ENCODE data around the gene KRTAP9-4.
"Not testable (repeated sequence)": the region's sequence is repeated elsewhere in the genome, so short reads cannot be mapped to it uniquely, and the experiment has no call there.

The KRTAP9-4 gene

GRCh38 chr17:41249637-41250240, at the start of gene KRTAP9-4:
Gene KRTAP9-4 (plus strand): TSS chr17:41249687. CDS start chr17:41249721, 34 bp downstream.
- not testable (repeated sequence) for DNase-seq (ENCODE audit: insufficient read length, low spot score); FAIRE-seq

- no peak for FAIRE-seq
- no peak for DNase-seq (ENCODE audit: insufficient read length, low spot score)
- TF ChIP-seq CTCF (IDR thresholded peaks at IDR 0.05; ENCODE audit: insufficient read depth, missing control alignments): no peak
These were observed 37.5 kb upstream of the KRTAP9-4 start for GRCh38 chr17:41211845-41212466.

GRCh38 chr17:41212524-41213169, 36.8 kb upstream of the KRTAP9-4 start:
- FAIRE-seq (no peak), DNase-seq (ENCODE audit: insufficient read length, low spot score) (no peak)
- no peak for TF ChIP-seq CTCF (IDR thresholded peaks at IDR 0.05; ENCODE audit: insufficient read depth, missing control alignments)

- TF ChIP-seq CTCF (IDR thresholded peaks at IDR 0.05; ENCODE audit: insufficient read depth, missing control alignments): no peak
- DNase-seq (ENCODE audit: insufficient read length, low spot score): no peak
- FAIRE-seq: no peak
These were observed 33.8 kb upstream of the KRTAP9-4 start for GRCh38 chr17:41215681-41216080.

- FAIRE-seq (no peak), DNase-seq (ENCODE audit: insufficient read length, low spot score) (no peak)
- TF ChIP-seq CTCF (IDR thresholded peaks at IDR 0.05; ENCODE audit: insufficient read depth, missing control alignments): no peak
These were observed 25.7 kb upstream of the KRTAP9-4 start for GRCh38 chr17:41223821-41224220.

GRCh38 chr17:41226051-41226450, 23.4 kb upstream of the KRTAP9-4 start:
- no peak for FAIRE-seq
- no peak for TF ChIP-seq CTCF (IDR thresholded peaks at IDR 0.05; ENCODE audit: insufficient read depth, missing control alignments)
- no peak for DNase-seq (ENCODE audit: insufficient read length, low spot score)

- not testable (repeated sequence) for DNase-seq (ENCODE audit: insufficient read length, low spot score); FAIRE-seq
These were observed 22.8 kb upstream of the KRTAP9-4 start, which contains the start of gene KRTAP9-2 for GRCh38 chr17:41226598-41227095. Gene KRTAP9-2 (plus strand): TSS chr17:41226648. CDS start chr17:41226655, 7 bp downstream.

GRCh38 chr17:41230094-41230493, 19.4 kb upstream of the KRTAP9-4 start:
- DNase-seq (ENCODE audit: insufficient read length, low spot score): no peak
- no peak for TF ChIP-seq CTCF (IDR thresholded peaks at IDR 0.05; ENCODE audit: insufficient read depth, missing control alignments)
- FAIRE-seq: no peak

All from D721Med (cell line).